HG02642 (cell line): Measurements from ENCODE around the gene TBC1D23.
"Not testable (repeated sequence)": the region's sequence is repeated elsewhere in the genome, so short reads cannot be mapped to it uniquely, and the experiment has no call there.

Experiments used
- ATAC-seq: cut with Tn5 transposase; IDR thresholded peaks from one replicate; pipeline ENCODE4 v1.9.1; 2021; ENCODE audit warnings: mild to moderate bottlenecking; ENCODE audit not compliant: unreplicated experiment, poor library complexity

The TBC1D23 gene

GRCh38 chr3:100338911-100339310 is 78.1 kb downstream of the TBC1D23 start:
- no peak for ATAC-seq

GRCh38 chr3:100339786-100340185 is 79.0 kb downstream of the TBC1D23 start:
- no peak for ATAC-seq

- no peak for ATAC-seq
These were observed 79.7 kb downstream of the TBC1D23 start for GRCh38 chr3:100340527-100340926.

- no peak for ATAC-seq
These were observed 87.9 kb downstream of the TBC1D23 start for GRCh38 chr3:100348727-100349126.

- not testable (repeated sequence) for ATAC-seq
These were observed 91.0 kb downstream of the TBC1D23 start for GRCh38 chr3:100351770-100352169.

- ATAC-seq = no peak
These were observed 91.8 kb downstream of the TBC1D23 start for GRCh38 chr3:100352296-100353231.

GRCh38 chr3:100354850-100355249 is 94.1 kb downstream of the TBC1D23 start:
- ATAC-seq = no peak

- no peak for ATAC-seq
These were observed 97.6 kb downstream of the TBC1D23 start for GRCh38 chr3:100358413-100358812.

- ATAC-seq = no peak
These were observed 98.2 kb downstream of the TBC1D23 start for GRCh38 chr3:100359035-100359434.

- no peak for ATAC-seq
These were observed 100.1 kb downstream of the TBC1D23 start for GRCh38 chr3:100360757-100361496.

GRCh38 chr3:100361897-100362296 is 101.1 kb downstream of the TBC1D23 start:
- ATAC-seq = no peak

GRCh38 chr3:100364421-100364820 is 103.6 kb downstream of the TBC1D23 start:
- ATAC-seq = no peak

- ATAC-seq = no peak
These were observed 105.6 kb downstream of the TBC1D23 start for GRCh38 chr3:100366424-100366823.

GRCh38 chr3:100368441-100368840 is 107.6 kb downstream of the TBC1D23 start:
- ATAC-seq = no peak

- ATAC-seq = no peak
These were observed 110.0 kb downstream of the TBC1D23 start for GRCh38 chr3:100370756-100371155.

GRCh38 chr3:100374521-100374920 is 113.7 kb downstream of the TBC1D23 start:
- ATAC-seq = no peak
